CD4-positive, alpha-beta T cell treated with Interferon gamma for 1 hour (primary cell): Measurements from ENCODE around the gene IRF3.
"Not testable (repeated sequence)": the region's sequence is repeated elsewhere in the genome, so short reads cannot be mapped to it uniquely, and the experiment has no call there.

Experiments used
- DNase-seq: peaks from one replicate; pipeline ENCODE4 v3.0.0-alpha.2; 2020

The IRF3 gene

GRCh38 chr19:49642492-49643035 lies 23.1 kb downstream of the IRF3 start:
- DNase-seq, result no peak

- peak; percentile 100 for DNase-seq
Measured at GRCh38 chr19:49641688-49642491, 23.8 kb downstream of the IRF3 start, which contains the start of gene SCAF1. TSS of gene SCAF1 (plus strand) at chr19:49642209. CDS start at chr19:49645027, 2,818 bp downstream.

- DNase-seq, result peak; percentile 100
Measured at GRCh38 chr19:49640113-49640898, 25.4 kb downstream of the IRF3 start, which contains the start of gene RRAS. TSS of gene RRAS (minus strand) at chr19:49640143. CDS start at chr19:49640098, 45 bp downstream.

GRCh38 chr19:49639401-49640112 lies 26.1 kb downstream of the IRF3 start:
- DNase-seq, result no peak

GRCh38 chr19:49637821-49638738 lies 27.6 kb downstream of the IRF3 start:
- no peak for DNase-seq

GRCh38 chr19:49636233-49636932 lies 29.3 kb downstream of the IRF3 start:
- DNase-seq, result no peak

- DNase-seq, result no peak
Measured at GRCh38 chr19:49635530-49636232, 30.0 kb downstream of the IRF3 start.

GRCh38 chr19:49633273-49633672 lies 32.4 kb downstream of the IRF3 start:
- not testable (repeated sequence) for DNase-seq

- no peak for DNase-seq
Measured at GRCh38 chr19:49632576-49632975, 33.1 kb downstream of the IRF3 start.

GRCh38 chr19:49631610-49632192 lies 34.0 kb downstream of the IRF3 start:
- DNase-seq, result no peak

GRCh38 chr19:49631014-49631588 lies 34.6 kb downstream of the IRF3 start:
- no peak for DNase-seq

GRCh38 chr19:49629659-49630058 lies 36.0 kb downstream of the IRF3 start:
- DNase-seq, result no peak

GRCh38 chr19:49626226-49626625 lies 39.4 kb downstream of the IRF3 start:
- DNase-seq, result no peak

- no peak for DNase-seq
Measured at GRCh38 chr19:49624967-49625910, 40.4 kb downstream of the IRF3 start.

GRCh38 chr19:49617860-49618259 lies 47.8 kb downstream of the IRF3 start:
- DNase-seq, result not testable (repeated sequence)

- no peak for DNase-seq
Measured at GRCh38 chr19:49616945-49617344, 48.7 kb downstream of the IRF3 start.

- no peak for DNase-seq
Measured at GRCh38 chr19:49616532-49616931, 49.1 kb downstream of the IRF3 start.

- DNase-seq, result no peak
Measured at GRCh38 chr19:49615861-49616260, 49.8 kb downstream of the IRF3 start.
